NCI-H524 (cell line): ENCODE measurements around the gene EHD1.

Experiments
- DNase-seq, 2 experiments: peaks; one replicate each; lab custom pipeline; 2025; lab: John Stamatoyannopoulos, UW

The EHD1 gene

DNA sequence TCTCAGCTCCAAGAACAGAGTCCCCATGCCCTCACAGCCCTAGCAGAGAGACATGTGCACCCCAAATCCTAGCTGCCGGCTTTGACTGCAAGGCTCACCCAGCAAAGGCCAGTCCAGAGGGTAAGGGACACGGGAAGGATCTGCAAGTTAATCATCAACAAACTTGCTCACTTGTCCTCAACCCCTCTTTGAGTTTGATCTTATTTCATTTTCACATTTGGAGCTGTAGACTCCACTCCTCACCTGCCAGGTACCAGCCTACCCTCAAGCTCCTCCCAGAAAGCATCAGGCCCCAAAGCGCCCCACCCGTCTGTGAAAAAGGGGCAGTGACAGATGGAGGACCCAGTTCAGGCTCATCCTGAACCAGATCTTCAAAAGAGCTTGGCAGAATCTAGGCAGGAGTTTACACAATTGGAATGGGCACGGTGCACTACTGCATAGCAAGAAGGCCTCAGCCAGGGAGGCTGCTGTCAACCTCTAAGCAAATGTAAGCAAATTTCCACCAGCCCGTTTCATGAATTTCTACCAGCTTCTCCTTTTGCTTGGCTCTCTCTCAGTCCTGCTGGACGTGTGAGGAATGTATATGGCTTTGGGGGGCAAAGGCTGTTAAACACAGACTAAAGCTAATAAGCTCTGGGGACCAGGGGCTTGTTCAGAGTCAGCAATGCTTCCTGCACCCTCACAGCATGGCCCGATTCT lies 5.5 kb downstream of the EHD1 start:
- DNase-seq = no peak

DNA sequence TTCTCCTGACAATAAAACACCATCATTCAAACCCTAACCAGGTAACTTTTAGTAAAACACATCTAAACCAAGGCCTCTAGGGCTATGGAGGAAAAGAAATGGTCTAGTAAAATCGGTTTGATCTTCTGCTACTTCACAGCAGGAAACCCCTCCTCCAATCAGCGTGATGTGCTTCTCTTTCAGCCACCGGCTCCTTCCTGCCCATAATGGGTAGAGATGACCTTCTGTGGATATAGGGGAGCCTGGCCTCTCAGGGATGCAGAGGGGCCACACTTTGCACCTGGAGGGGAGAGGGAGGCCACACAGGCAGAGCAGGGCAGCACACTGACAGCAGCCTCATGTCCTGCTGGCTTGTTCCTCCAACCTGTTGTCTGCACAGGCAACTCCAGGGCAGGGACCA lies 6.9 kb downstream of the EHD1 start:
- DNase-seq = no peak

DNA sequence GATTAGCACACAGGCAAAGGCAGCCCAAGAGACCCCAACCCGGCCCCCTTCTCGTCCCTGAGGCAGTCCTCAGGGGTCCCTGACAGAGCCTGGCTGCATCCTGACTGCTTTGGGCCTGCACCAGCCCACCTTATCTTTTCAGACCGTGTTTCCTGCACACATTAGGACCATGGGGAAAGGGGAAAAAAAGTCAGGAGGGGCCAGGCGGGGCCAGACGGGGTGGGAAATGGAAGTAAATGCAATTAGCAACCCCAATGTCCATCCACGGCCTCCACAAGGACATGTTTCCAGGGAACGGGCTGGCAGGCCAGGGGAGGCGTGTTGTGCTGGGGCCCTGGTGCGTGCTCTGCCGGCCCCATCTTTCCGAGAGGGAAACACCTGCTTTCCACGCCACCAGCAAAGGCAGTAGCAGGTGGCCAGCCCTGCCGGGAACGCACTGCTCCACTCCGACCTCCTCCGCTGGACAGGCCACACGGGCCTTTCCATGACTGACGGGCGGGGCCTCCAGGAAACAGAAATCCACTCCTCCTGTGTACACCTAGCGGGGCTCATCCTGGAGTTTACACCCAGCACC lies 7.4 kb downstream of the EHD1 start:
- no peak for DNase-seq

DNA sequence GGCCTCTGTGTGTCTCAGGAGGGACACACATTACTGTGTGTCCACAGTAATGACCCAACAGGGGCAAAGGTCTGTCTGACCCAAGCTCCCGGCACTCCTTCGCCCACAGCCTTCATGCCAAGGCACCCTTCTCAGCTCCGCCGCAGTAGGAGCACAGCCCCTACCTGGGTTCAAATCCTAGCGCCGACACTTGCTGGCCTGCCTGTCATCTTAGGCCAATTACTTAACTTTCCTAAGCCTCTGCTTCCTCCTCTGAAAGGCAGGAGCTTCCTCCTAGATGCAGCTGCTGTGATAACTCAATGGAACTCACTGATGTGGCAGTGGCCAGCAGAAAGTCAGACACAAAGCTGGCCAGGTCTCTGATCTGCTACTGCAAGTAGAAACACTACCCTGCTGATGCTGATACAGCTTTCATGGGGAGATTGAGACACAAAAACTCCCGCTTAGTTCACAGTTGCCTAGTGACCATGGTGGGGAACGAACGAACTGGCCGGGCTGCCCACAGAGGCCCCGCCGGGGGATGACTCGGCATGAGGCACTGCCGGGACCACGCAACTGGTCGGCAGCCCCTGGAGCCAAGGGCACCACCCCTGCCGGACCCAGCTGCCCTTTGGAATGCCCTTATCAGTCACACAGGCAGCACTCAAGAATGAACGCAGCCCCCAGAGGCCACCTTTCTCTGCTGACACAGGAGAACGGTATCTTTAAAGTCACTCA lies 8.1 kb downstream of the EHD1 start:
- DNase-seq = no peak

DNA sequence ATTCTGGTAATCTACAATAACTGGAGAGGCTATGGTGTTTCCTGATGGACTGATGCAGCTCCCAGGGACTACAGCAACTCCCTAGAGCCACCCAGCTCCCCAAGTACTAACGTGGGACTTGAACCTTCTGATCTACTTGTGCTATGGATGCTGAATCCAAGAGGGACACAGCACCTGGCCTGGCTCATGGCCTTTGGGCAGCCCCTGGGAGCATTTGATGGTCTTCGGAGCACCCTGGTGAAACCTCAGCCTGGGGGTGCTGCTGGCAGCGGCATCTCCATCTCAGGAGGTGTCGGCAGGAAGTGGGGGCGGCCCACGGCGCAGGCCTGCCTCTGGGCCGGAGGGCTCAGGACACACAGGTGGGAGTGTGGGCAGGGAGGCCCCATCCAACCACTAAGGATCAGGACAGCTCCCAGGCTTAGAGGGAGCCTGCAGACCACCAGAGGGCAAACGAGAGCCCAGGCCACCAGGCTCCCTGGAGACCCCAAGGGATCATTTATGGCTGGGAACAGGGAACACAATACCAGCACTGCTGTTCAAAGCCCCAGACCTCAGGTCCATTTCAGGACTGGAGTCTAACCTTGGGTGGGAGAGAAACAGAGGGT lies 8.7 kb downstream of the EHD1 start:
- DNase-seq = peak in 1 of 2 experiments; percentile 55

DNA sequence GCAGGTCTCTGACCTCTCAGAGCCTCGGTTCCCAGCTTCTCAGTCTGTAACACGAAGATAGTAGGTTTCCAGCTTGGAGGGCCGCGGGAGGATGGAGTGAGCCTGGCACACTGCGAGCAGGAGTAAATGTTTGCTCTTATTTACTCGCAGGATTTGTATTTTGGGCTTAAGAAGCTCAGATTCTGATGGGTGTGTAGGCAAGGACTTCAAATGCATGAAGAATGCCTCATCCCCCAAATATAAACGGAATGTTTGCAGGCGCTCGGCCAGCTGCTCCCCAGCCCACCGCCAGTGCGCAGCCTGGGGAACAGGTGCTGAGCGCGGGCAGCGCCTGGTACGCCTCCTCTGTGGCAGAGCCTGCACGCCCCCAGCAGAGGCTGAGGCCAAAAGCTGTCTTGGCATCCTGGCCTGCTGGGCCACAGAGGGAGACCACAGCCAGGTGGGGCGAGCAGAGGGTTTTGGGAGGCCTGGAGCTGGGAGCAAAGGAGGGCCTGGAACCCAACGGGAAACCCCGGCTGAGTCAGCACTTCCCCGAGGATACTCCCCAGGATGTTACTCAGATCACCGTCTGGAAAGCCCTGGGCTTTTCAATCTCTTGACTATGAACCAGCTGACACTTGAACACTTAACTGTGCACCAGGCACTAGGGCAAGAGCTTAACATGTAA lies 9.4 kb downstream of the EHD1 start:
- peak in 1 of 2 experiments; percentile 56 for DNase-seq

DNA sequence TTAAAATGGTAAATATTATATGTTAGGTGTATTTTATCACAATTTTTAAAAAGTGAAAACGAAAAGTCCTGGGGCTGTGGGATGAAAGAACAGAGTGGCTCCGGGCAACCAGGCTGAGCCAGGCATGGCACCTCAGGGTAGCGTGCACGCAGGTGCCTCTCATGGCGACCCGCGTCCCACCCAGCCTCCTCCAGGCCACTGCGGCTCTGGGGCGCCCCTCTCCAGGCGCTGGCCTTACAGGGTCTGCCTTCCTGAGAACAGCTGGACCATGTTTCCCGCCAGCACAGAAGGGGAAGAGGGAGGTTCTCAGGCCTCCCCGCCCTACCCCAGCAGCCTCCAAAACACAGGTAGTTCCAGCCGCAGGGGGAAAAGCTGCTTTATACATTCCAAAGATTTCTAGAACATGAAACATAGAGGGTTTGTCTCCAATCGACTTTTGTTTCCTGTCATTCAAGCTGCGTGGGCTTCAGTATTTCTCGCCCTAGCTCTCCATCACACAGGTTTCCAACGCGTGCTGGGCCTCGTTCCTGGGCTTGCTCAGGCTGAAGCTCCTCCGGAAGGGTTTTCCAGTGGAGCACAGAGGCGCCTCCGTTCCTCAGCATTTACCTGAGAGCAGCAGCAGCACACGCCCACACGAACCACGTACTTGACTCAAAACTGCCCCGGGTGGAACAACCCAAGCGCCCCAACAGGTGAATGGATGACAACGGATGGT lies 10.5 kb downstream of the EHD1 start:
- DNase-seq = no peak

DNA sequence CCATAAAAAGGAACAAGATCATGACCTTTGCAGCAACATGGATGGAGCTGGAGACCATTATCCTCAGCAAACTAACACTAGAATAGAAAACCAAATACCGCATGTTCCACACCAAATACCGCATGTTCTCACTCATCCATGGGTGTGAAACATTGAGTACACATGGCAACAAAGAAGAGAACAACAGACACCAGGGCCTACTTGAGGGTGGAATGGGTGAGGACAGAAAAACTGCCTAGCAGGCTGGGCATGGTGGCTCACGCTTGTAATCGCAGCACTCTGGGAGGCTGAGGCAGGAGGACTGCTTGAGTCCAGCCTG lies 12.3 kb downstream of the EHD1 start:
- DNase-seq = no peak

DNA sequence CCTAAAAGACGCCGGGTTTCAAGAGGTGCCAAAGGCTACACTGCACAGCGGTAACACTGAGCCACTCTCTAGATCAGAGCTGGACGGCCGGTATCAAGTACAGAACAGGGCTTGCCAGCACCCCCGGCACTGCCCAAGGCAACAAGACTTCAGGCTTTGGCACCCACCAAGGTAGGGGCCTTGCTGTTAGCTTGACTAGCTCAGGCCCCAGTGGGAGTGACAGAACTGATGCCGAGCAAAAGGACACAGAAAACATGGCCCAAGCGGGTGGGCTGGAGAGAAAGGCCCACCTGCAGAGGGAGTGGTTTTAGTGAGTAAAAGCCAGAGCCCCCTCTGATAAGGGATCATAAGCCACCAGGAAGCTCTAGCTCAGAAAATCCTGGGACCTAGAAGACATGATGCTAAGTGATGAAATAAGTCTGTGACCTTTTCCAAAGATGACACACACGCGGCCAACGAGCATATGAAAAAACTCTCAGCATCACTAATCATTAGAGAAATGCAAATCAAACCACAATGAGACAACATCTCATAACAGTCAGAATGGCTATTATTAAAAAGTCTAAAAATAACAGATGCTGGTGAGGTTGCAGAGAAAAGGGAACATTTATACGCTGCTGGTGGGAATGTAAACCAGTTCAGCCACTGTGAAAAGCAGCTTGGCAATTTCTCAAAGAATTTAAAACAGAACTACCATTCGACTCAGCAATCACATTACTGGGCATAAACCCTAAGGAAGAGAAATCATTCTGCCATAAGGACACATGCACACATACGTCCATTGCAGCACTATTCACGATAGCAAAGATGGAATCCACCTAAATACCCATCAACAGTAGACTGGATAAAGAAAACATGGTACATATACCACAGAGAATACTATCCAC lies 12.9 kb downstream of the EHD1 start:
- DNase-seq = no peak

DNA sequence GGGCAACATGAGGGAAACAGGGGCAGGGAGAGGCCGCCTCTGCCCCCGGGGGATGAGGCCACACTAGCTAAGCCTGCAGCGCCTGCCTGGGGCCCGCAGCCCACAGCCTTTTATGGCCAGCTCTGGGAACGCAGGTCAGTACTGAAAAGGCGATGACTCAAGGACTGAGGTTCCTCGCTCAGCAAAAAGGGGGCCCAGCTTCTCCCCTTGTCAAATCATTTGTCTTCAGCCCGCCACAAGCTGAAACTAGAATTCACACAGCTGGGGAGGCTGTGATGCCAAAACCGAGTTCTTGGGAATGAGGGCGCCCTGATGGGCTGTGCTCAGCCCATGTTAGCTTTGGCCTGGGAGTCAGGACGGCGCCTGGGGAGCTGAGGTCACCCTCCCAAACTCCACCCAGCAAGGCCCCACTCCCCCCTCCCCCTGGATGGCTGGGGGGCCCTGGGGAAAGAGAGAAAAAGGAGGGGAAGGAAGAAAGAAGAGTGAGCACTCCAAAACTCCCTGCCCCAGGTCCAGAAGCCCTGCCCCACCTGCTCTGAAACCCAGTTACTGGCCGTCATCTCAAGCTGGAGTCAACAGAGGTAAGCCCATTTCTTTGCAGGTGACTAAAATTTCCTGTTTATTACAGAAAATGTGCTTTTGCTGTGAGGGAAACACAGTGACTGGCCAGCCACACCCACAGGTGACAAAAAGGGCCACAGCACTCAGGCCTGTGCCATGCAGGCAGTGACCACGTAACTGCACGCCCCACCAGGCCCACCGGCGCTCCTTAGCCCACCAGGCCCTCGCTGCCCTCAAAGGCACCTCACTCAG lies 13.7 kb downstream of the EHD1 start:
- DNase-seq = no peak

DNA sequence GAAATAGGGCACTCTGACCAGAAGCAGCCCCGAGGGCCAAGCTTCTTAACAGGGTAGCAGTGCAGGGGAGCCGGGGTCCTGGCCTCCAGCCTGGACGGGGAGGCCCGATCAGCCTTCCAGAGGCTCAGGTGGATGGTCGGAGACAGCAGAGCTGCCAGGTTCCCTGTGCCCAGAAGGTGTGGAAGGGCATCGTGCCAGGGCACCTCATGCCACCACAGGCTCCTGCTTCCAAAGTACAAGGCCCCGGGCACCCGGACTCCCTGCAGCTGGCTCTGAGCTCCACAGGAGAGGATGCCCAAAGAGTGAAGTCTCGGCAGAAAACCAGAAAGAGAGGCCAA lies 14.3 kb downstream of the EHD1 start:
- DNase-seq = no peak

DNA sequence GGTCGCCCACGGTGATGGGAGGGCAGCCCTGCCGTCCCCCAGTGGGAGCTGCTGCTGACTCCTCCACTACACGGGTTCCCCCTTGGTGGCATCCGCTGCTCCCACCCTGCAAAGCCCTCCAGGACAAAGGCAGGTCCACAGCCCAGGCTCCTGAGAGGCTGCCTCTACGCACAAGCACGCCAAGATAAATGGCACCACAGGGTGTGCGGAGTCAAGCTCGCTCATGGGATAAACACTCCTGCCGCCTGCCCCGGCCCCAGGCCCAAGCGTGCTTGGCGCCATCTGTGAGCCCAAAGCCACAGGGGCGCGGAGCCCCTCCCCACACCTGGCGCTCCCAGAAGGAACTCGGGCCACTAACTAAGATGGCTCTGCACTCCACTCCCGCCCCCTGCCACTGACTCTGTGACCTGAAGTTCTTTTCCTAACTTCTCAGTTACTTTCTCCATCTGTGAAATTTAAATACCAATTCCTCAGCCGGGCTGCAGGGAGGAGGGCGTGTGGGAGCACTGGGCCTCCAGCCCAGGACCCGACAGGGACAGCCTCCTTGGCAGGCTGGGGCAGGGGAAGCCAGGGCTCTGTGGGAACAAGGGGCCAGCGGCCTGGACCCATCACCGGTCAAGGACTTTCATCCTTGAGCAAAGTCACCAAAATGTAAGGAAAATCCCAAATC lies 14.9 kb downstream of the EHD1 start:
- peak; percentile 47 to 59 for DNase-seq

DNA sequence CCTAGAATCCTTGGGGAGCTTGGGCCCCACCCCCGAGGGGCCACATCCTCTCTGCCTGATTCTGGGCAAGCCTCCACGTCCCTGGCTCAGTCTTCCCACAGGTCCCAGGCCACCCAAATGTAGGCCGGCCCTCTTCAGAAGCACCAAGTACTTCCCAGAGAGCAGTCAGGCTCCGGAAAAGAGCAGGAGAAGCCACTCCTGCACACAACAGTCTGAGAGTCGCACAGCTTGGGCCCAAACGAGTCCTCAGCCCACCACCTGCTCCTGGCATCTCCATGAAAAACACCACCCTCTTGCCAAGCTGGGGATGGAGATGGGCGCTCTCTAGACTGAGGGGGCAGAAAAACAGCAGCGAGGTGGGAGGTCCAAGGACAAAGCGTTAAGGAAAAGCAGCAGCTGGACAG lies 15.4 kb downstream of the EHD1 start:
- peak in 1 of 2 experiments; percentile 46 for DNase-seq

DNA sequence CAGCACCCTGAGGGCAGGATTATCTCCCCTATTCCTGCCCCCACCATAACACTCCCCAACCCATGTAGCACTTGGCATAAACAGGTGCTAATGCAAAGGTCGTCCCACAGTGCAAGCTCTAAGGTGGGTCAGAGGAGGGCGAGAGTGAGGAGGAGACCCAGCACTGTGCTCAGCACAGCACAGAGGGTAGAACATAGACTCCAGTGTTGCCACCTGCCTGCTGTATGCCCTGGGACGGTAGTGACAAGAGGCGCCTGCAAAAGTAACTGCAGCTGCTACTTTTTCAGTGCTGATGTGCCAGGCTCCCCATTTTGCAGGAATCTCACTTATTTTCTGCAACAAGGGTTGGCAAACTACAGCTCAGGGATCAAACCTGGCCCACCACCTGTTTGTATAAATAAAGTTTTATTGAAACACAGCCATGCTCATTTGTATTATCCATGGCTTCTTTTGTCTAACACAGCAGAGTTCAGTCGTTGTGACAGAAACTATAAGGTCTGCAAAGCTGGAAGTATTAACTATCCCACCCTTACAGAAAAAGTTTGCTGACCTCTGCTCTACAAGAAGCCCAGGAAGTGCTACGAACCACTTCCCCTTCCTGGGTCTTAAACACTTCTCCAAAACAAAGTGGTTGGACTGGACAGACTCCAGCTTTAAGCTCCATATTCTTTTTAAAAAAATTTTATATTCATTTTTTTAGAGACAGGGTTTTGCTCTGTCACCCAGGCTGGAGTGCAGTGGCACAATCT lies 17.0 kb downstream of the EHD1 start:
- DNase-seq = no peak

DNA sequence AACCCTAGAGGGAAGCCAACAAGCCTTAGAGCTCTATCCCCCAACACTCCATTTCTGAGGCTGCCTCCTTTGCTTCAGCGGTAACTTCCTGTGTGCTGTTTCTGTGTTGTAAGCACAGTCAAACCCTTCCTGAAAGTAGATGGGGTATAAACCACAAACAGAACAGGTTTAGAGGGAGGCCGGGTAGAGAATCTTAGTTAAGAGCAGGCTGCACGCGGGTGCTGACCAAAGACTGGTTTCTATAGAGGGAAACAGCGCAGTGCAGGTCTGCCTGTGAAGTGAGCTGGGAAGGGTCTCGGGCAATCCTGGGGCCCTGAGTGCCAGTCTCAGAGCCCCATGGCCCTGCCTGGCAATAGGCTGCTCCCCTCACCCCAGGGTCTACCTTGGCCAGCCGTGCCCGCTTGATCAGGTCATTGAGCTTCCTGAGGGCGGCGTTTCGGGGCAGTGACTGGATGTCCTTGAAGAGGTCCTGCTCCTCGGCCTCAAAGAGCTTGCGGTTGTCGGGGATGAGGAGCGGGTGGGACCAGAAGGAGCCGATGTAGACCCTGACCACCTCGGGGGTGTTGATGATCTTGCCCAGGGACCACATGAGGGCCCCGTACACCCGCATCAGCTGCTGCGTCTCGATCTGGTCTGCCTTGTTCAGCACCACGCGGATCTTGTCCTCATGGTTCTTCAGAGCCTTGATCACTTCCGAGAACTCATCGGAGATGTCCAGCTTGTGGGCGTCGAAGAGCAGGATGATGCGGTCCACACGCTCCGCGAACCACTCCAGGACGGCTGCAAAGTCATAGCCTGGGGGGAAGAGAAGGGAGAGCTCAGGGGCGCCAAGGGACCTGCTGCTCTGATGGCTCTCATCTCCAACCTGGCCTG lies 18.6 kb downstream of the EHD1 start:
- no peak for DNase-seq

DNA sequence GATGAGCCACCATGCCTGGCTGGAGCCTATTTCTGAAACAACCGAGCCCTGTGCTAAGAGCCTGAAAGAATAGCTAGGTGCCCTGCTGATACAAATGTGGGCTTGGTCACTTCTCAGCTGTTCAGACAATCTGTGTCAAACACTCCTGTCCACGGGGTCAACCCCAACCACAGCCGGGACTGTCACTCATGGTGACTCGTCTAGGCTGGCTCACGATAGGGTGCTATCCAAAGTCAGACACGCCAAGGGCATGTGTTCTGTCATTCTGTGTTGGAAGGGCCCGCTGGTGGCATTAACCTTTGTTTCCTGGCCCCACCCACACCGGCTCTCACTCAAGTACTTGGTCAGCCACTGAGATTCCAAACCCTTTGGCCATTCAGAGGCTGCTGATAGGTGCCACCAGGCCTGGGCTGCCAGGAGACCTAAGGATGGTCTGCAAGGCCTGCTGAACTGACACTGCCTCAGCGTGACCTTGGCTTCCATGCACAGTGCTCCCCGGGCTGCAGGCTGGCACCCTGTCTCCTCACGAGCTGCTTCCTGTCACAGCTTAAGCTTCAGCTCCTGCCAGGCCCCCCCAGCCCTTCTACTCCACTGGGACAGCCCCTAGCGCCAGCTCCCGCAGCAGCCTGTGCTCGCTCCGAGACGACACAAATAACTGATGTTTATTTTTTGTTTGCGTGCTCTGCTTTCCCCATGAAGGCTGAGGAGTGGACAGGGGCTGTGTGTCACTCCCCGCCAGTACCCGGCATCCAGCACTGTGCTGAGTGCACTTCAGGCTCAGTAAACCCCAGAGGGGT lies 19.8 kb downstream of the EHD1 start:
- no peak for DNase-seq

DNA sequence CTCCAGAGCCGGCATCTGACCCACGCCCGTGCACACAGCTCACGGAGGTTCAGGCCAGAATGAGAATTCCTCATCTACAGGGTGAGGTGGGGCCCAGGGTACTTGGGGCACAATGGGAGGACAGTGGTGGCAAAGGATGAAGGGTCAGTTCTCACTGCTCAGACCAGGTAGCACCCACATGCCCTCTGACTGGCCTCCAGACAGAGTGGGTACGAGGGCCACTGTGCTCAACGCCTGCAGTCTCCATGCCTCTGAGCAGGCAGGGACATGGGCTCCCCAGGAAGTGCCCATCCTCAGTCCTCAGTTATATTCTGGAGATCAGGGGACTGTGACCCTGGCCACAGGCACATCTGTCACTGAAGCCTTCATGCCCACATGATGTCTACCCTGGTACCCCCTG lies 20.9 kb downstream of the EHD1 start:
- DNase-seq = no peak
